ENCODE results near the gene STK17B.

DNA sequence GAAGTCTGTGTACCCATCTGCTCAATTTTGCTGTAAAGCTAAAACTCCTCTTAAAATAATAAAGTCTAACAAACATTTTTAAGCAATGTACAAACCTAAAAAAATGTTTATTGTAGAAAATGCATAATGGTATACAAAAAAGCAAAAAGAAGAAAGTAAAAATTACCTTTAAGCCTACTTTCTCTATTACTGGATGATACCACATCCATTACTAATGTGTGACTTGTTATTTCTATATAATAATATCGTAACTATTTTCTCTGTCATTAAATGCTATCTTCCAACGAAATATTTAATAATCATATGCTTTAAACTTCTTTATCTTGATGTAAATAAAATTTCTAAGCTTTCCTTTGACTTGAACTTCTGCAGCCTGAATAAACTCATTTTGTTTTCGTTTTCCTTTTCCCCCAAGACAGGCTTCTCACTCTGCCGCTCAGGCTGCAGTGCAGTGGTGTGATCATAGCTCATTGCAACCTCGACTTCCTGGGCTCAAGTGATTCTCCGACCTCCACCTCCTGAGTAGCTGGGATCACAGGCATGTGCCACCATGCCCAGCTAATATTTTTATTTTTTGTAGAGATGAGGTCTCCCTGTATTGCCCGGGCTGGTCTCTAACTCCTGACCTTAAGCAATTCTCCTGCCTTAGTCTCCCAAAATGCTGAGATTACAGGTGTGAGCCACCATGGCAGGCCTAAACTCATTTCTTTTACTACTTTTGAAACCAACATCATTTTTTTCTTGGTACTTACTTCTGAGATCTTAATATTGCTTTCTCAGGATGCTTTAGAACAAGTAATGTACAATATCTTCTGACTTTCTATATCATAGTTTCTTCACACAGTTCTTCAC lies 84.6 kb downstream of the STK17B start:
- TF ChIP-seq CTCF (IDR thresholded peaks at IDR 0.05 in 8 of 11, conservative IDR thresholded peaks at IDR 0.05 in 3 of 11) (no peak), POLR2A (IDR thresholded peaks at IDR 0.05) (no peak)
